GM12874 (cell line): ENCODE measurements around the gene RIC1.
A peak's percentile ranks its signal among the peaks of the same experiment; 100 is the strongest.

Experiments used
- CTCF ChIP-seq: IDR thresholded peaks from 2 replicates; pipeline ENCODE4 v1.5.1; 2011; ENCODE audit warnings: low read depth, mild to moderate bottlenecking, control low read depth, low read length, moderate library complexity; ENCODE audit not compliant: insufficient read depth

Gene RIC1

GRCh38 chr9:5592231-5592630, 36.7 kb upstream of the RIC1 start:
- no peak for TF ChIP-seq CTCF

- TF ChIP-seq CTCF: no peak
Measured at GRCh38 chr9:5592904-5593303, 36.0 kb upstream of the RIC1 start.

GRCh38 chr9:5593904-5594303, 35.0 kb upstream of the RIC1 start:
- no peak for TF ChIP-seq CTCF

- no peak for TF ChIP-seq CTCF
Measured at GRCh38 chr9:5596173-5596572, 32.7 kb upstream of the RIC1 start.

- 0 out of 2 replicates have a peak, but pooled peaks have one; percentile 3 for TF ChIP-seq CTCF
Measured at GRCh38 chr9:5608298-5609225, 20.3 kb upstream of the RIC1 start.

GRCh38 chr9:5609226-5609596, 19.7 kb upstream of the RIC1 start:
- TF ChIP-seq CTCF: no peak

GRCh38 chr9:5610491-5610890, 18.4 kb upstream of the RIC1 start:
- no peak for TF ChIP-seq CTCF
